RKO (cell line): ENCODE measurements around the gene GARIN5B.

ENCODE experiments used
- DNase-seq: peaks from one replicate; pipeline ENCODE4 v3.0.0-alpha.2; 2016; ENCODE audit warnings: low spot score

Gene GARIN5B

DNA sequence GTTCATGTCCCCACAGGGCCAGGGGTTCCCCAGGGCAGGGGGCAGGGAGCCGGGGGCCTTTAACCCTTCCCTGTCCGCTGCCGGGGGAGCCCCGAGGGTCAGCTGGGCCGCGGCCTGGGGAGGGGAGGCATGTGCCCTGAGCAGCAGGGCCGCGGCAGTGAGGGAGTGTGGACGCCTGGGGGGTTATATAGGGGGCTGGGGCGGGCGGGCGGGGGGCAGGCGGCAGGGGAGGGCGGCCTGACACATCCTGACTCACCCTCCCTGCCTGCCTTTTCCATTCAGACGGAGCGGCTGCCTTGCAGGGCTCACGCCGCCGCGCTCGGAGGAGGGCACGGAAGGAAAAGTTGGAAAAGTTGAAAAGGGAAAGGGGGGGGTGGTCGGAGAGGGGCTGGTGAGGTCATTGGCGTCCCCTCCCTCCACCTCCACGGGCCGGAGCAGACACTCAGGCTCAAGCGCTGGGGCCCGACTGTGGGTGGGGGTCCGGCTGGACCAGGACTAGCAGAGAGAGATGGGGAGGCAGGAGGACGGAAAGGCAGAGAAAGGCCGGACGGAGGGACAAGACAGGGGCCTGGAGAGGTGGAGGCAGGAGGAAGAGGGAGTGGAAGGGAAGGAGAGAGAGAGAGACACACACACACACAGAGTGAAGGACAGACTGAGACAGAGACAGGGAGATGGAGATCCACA, 7.4 kb upstream of the GARIN5B start, which contains the start of gene IL11:
TSS of gene IL11 (minus strand) at position 159 of the 684 bp plus-strand sequence. CDS start at position 6, 153 bp downstream.
- DNase-seq: peak; percentile 74

DNA sequence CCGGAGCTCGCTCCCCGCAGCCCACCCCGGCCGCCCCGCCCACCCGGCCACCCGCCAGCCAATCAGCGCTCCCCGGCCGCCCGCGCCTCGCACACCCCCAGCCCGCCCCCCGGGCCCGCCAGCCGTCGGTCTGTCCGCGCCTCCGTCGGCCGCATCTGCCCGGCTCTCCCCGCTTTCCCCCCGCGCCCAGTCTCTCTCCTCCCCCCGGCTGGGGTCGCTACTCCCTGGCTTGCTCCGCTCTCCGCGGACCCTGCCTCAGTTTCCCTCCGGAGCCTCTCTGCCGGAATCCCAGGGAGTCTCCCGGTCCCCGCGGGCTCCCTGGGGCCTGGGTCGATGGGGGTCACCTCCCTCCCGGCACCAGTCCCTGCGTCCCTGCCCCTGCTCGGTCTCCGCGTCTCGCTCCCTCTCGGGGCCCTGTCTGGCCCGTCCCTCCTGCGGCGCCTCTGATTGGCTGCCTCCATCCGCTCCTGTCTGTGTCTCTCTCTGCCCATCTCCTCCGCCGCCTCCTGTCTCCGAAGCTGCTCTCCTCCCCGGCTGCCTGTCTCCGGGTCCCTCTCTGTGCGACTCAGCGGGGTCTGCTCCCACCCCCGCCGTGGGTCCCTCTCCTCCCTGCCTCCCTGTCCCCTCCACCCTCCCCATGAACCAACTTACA, 6.7 kb upstream of the GARIN5B start:
- DNase-seq: peak; percentile 58

DNA sequence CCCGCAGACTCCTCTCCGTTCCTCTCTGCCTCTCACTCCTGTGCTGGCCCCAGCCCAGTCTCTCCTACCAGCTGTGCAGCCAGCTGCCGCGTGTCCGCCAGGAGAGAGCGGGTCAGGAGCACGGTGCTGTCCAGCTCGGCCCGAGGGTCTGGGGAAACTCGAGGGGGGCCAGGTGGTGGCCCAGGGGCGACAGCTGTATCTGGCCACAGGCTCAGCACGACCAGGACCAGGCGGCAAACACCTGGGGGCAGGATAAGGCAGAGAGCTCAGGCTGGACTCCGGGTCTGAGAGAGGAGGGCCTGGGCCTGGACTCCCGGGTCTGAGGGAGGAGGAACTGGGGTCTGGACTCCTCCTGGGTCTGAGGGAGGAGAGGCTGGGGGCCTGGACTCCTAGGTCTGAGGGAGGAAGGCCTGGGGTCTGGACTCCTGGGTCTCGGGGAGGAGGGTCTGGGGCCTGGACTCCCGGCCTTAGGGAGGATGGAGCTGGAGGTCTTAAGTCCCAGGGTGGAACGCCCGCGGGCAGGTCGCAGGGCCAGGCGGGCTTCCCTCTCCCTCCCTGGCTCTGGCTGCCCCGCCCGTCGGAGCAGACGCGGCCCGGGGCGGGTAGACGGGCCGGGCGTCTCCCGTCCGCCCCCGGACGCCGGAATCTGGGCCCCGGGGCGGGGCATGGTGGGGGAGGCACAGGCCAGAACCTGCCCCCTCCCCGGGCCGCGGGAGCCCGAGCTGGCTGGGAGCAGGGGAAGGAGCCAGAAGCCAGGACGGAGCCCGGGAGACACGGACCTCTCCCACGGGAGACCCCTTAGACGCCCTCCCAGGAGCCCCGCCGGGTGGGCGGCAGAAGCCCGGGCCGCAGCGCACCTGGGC, 5.9 kb upstream of the GARIN5B start:
- DNase-seq: peak; percentile 46

- DNase-seq: no peak
Observed at GRCh38 chr19:55368106-55368505, 5.0 kb upstream of the GARIN5B start.

DNA sequence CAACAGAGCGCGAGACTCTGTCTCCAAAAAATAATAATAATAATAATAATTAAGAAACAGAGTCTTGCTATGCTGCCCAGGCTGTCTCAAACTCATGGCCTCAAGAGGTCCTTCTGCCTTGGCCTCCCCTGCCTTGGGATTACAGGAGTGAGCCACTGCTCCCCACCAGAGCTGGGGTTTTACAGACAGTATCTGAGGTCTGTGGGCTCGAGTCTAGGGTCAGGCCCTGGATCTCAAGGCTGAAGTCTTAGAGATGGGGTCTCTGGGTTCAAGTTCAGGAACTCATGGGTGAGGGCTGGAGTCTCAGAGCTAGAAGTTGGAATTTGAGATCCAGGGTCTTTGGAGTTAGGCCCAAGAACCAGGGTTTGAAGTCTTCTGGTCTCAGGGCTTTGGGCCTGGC, 3.7 kb upstream of the GARIN5B start:
- DNase-seq: no peak

DNA sequence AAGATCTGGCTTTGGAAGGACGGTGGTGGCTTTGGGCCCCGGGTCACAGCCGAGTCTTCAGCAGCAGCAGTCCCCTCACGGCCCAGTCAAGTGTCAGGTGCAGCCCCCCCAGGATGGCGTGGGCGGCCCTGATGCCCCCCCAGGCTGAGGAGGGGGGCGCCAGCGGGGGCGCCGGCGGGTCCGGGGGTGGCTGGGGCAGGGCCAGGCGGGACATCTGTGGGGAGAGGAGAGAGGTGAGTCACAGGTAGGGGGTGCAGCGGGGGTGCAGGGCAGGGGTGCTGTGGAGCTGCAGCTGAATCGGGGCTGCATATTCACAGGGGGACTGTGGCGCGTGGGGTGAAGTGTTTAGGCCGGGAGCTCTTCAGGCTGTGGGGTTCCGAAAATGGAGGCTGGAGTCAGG, 2.9 kb upstream of the GARIN5B start:
- DNase-seq: no peak

GRCh38 chr19:55365245-55365644, 2.2 kb upstream of the GARIN5B start:
- no peak for DNase-seq

- DNase-seq: no peak
Observed at GRCh38 chr19:55362174-55362989, 678 bp downstream of the GARIN5B start.

DNA sequence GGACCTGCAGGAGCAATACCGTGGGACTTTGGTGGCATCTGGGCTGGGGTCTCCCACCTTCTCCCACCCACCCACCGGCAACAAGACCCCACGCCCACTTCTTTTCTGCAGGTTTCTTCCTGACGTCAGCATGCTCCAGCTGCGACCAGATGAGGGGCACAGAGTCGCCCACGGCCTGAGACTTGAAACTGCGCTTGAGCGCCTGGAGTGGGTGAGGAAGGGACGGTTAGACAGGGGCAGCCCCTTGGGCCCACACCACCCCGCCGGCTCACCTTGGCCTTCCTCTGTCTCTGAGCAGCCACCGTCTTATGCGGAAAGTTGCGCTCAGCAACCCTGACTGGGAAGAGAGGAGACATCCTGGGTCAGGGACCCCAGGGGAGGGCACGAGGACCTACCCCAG, 2.2 kb downstream of the GARIN5B start:
- DNase-seq: no peak

GRCh38 chr19:55358943-55359908, 3.8 kb downstream of the GARIN5B start:
- DNase-seq: no peak

DNA sequence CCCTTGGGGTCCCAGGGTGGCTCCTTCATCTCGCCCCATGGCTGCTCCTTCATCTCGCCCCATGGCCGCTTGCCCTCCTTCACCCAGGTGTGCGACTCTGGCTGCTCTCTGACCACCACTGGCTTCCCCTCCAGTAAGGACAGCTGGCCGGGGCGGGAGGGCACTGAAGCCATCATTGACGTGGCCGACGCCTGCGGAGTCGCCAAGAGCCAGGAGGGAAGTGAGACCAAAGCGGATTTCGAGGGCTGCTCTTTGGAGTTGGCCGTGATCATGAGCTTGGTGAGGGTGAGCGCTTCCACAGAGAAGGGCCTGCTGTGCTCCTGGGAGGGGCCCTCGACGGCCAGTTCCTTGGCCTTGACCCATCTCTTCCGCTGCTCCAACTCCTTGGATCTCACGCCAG, 4.6 kb downstream of the GARIN5B start:
- DNase-seq: no peak

- DNase-seq: no peak
Observed at GRCh38 chr19:55355213-55355821, 7.7 kb downstream of the GARIN5B start.

- no peak for DNase-seq
Observed at GRCh38 chr19:55354698-55355212, 8.3 kb downstream of the GARIN5B start, which contains the start of gene COX6B2. Gene COX6B2, minus strand, starts transcription at chr19:55354719. Its CDS starts 198 bp downstream, at chr19:55354521.

DNA sequence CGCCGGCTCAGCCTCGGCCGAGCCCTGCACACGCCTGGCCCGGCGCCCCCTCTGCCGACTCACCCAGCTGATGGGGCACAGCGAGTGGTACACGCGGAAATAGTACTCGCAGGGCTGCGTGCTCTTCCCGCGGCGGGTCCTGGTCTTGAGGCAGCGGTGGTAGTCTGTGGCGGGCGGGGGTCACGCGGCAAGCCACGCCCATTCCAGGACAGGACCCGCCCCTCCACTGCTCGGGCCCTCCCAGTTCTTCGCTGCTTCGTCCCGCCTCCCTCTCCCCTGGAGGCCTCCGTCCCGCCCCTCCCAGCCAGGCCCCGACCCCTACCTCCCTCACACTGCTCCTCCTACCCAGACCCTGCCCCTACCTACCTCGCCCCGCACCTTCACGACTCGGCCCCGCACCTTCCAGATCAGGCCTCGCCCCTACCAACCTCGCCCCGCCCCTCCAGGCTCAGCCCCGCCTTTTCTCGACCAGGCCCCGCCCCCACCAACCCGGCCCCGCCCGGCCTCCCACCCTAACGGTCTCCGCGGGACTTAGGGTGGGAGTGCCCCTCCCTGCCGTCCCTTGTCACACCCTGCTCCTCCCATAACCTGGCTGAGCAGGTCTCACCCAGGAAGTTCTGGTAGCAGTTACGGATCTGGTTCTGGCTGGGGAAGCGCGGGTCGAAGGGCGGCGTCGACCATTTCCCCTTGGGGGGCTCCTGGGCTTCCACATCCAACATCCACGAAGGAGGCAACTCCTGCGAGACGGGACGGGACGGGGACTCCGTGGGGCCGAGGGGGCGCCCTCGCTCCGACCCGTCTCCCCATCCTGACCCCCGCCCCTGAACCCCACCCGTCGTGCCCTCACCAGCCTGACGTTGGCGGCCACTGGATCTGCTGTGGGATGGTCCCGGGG, 9.0 kb downstream of the GARIN5B start:
- DNase-seq: peak; percentile 45

GRCh38 chr19:55353356-55353802, 9.7 kb downstream of the GARIN5B start:
- no peak for DNase-seq

GRCh38 chr19:55352549-55353145, 10.4 kb downstream of the GARIN5B start:
- no peak for DNase-seq

- no peak for DNase-seq
Observed at GRCh38 chr19:55352040-55352439, 11.0 kb downstream of the GARIN5B start.

DNA sequence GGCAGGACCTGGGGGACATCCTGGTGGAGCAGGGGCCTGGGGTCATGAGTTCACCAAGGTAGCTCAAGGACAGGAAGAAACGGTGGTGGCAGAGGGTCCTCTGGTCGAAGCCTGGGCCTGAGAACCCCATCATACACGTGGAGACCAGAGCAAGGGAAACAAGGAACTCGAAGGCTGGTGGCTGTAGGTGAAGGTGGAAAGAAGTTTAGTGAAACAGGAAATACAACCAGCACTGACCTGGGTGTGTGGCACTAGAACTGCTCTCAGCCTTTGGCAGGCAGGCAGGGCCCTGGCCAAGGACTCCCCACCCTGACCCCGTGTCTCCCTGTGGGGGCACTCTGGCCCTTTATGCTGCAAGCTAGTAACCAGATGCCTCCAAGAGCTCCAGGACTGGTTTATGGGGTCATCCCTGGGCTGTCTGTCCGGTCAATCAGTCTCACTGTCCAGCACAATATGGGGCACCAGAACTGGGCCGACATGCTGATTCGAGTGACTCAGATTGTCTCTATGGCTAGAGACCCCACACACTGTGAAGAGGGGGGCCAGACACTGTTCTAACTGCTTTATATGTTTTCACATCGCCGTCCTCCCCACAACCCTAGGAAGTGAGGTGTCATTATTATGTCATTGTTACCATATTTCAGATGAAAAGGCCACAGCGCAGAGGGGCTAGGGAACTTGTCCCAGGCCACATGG, 12.3 kb downstream of the GARIN5B start:
- no peak for DNase-seq
